Measurements from ENCODE around the gene EIF2D.

The EIF2D gene

DNA sequence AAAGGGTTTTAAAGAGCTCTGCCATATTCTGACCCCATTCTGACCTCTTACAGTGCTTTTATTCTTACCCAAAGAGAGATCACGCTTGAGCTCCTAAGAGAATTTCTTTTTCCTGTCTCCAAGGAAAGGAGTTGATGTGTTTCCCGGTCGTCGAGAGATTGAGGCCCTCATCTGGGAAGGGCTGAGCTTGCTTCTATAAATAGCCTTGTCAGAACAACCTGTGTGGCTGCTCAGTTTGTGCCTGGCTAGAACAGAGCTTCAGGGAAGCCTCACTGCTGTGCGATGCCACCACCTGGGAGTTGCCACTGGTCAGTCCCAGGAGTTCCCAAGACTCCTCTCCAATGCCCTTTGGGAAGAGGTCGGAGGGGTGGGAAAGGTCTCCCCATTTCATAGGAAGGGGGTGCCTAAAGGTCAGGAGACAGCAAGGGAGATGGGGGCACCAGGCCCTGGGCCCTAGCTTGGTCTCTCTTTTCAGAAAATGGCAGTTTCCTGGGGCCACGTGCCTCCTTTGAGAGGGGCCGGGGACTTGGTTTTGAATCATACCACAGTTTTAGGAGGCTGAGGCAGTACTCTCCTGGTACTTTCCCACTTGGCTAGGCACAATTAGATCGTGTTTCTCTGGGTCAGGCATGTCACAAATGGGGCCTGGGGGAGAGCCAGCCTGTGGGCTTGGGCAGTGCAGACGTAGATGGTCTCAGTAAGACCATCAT lies 52.1 kb downstream of the EIF2D start:
- H3K79me2 ChIP-seq (ENCODE audit: control insufficient read depth, insufficient read depth, low read length, poor library complexity): no peaks in the 10 kb centered on the region

DNA sequence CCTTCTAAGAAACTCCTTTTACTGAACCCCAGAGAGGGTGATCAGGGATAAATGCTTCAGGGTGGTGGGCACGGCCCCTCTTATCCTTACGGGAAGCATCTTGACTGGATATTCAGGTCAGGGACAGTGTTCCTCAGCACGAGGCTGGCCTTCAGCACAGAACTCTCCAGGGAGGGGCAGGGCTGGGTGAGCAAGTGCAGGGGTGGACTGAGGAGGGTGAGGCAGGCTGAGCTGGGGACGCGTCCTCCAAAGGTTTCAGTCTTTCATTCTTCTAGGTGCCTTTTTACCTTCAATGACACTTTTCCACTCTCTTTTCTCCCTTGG lies 52.6 kb downstream of the EIF2D start:
- H3K14ac ChIP-seq (ENCODE audit: low read length): no peak overlapping the region
- no peak overlapping the region for H3K4me3 ChIP-seq (ENCODE audit: low read depth, low read length)
- peaks cover 3 to 9% of the 10 kb centered on the region in 2 experiments for H3K4me1 ChIP-seq (ENCODE audit: control insufficient read depth in 1 of 2, insufficient read depth in 2 of 2, low read length in 2 of 2)
- DNase-seq: no peak
- no peaks in the 10 kb centered on the region for H3K9me3 ChIP-seq (ENCODE audit: insufficient read depth, low read depth, low read length)
- H4K8ac ChIP-seq (ENCODE audit: low read depth, low read length): no peak overlapping the region
- H3K79me2 ChIP-seq (ENCODE audit: control insufficient read depth, insufficient read depth, low read length, poor library complexity): no peaks in the 10 kb centered on the region
- no peak overlapping the region for H2BK12ac ChIP-seq (ENCODE audit: low read length)
- H3K79me1 ChIP-seq (ENCODE audit: low read length): no peaks in the 10 kb centered on the region
- H3K23ac ChIP-seq (ENCODE audit: low read length): no peak overlapping the region
- H3K27me3 ChIP-seq (ENCODE audit: insufficient read depth, low read length): peaks cover 20% of the 10 kb centered on the region
- H3K4me2 ChIP-seq (ENCODE audit: low read length): no peak overlapping the region
- H2BK5ac ChIP-seq (ENCODE audit: low read depth, low read length, poor library complexity): no peak overlapping the region
- no peak overlapping the region for H3K27ac ChIP-seq (ENCODE audit: low read depth, low read length)
- no peak overlapping the region for H2AFZ ChIP-seq (ENCODE audit: insufficient read depth, low read length, poor library complexity)
- H2AK5ac ChIP-seq (ENCODE audit: low read length): no peak overlapping the region
- no peak overlapping the region for H4K91ac ChIP-seq (ENCODE audit: low read depth, low read length)
- no peak overlapping the region for H2BK120ac ChIP-seq (ENCODE audit: insufficient read depth, low read length, poor library complexity)
- no peaks in the 10 kb centered on the region for H3K36me3 ChIP-seq (ENCODE audit: control insufficient read depth in 1 of 2, insufficient read depth in 2 of 2, low read length in 2 of 2)
- WGBS (ENCODE audit: extremely low coverage, insufficient coverage, insufficient read length): no CpG with 5 or more reads among the region's 5 CpGs
- H3K9ac ChIP-seq (ENCODE audit: low read length): no peak overlapping the region
- H4K12ac ChIP-seq (ENCODE audit: low read depth, low read length): no peak overlapping the region
- H3K18ac ChIP-seq (ENCODE audit: low read length): no peak overlapping the region
- H3K4ac ChIP-seq (ENCODE audit: low read depth, low read length): no peak overlapping the region

More for the DNA sequence above, 52.1 kb downstream of the EIF2D start:
- Histone ChIP-seq H3K9ac (ENCODE audit: low read length) (no peak overlapping the region), H4K8ac (ENCODE audit: low read depth, low read length) (no peak overlapping the region), H3K18ac (ENCODE audit: low read length) (no peak overlapping the region), H3K4me2 (ENCODE audit: low read length) (no peak overlapping the region), H2BK12ac (ENCODE audit: low read length) (no peak overlapping the region), H3K9me3 (ENCODE audit: insufficient read depth, low read depth, low read length) (no peaks in the 10 kb centered on the region), H4K91ac (ENCODE audit: low read depth, low read length) (no peak overlapping the region), H3K27me3 (ENCODE audit: insufficient read depth, low read length) (peaks cover 20% of the 10 kb centered on the region), H3K14ac (ENCODE audit: low read length) (no peak overlapping the region), H2BK5ac (ENCODE audit: low read depth, low read length, poor library complexity) (no peak overlapping the region), H3K4me1 (ENCODE audit: control insufficient read depth in 1 of 2, insufficient read depth in 2 of 2, low read length in 2 of 2) (peaks cover 3 to 9% of the 10 kb centered on the region in 2 experiments), H3K36me3 (ENCODE audit: control insufficient read depth in 1 of 2, insufficient read depth in 2 of 2, low read length in 2 of 2) (no peaks in the 10 kb centered on the region), H3K79me1 (ENCODE audit: low read length) (no peaks in the 10 kb centered on the region), H2AFZ (ENCODE audit: insufficient read depth, low read length, poor library complexity) (no peak overlapping the region), H4K12ac (ENCODE audit: low read depth, low read length) (no peak overlapping the region), H2AK5ac (ENCODE audit: low read length) (no peak overlapping the region), H3K27ac (ENCODE audit: low read depth, low read length) (no peak overlapping the region), H2BK120ac (ENCODE audit: insufficient read depth, low read length, poor library complexity) (no peak overlapping the region), H3K4ac (ENCODE audit: low read depth, low read length) (no peak overlapping the region), H3K23ac (ENCODE audit: low read length) (no peak overlapping the region), H3K4me3 (ENCODE audit: low read depth, low read length) (no peak overlapping the region)
- DNase-seq: no peak
- no CpG with 5 or more reads among the region's 10 CpGs for WGBS (ENCODE audit: extremely low coverage, insufficient coverage, insufficient read length)

GRCh38 chr1:206558794-206559671 lies 53.2 kb downstream of the EIF2D start:
- no peak for DNase-seq
- Histone ChIP-seq H3K18ac (ENCODE audit: low read length) (no peak overlapping the region), H4K12ac (ENCODE audit: low read depth, low read length) (no peak overlapping the region), H3K23ac (ENCODE audit: low read length) (no peak overlapping the region), H3K79me1 (ENCODE audit: low read length) (no peaks in the 10 kb centered on the region), H3K4me2 (ENCODE audit: low read length) (no peak overlapping the region), H4K8ac (ENCODE audit: low read depth, low read length) (no peak overlapping the region), H2AFZ (ENCODE audit: insufficient read depth, low read length, poor library complexity) (no peak overlapping the region), H2BK5ac (ENCODE audit: low read depth, low read length, poor library complexity) (no peak overlapping the region), H3K36me3 (ENCODE audit: control insufficient read depth in 1 of 2, insufficient read depth in 2 of 2, low read length in 2 of 2) (no peaks in the 10 kb centered on the region), H3K27ac (ENCODE audit: low read depth, low read length) (no peak overlapping the region), H3K4ac (ENCODE audit: low read depth, low read length) (no peak overlapping the region), H4K91ac (ENCODE audit: low read depth, low read length) (no peak overlapping the region), H3K4me3 (ENCODE audit: low read depth, low read length) (no peak overlapping the region), H3K9me3 (ENCODE audit: insufficient read depth, low read depth, low read length) (no peaks in the 10 kb centered on the region), H3K79me2 (ENCODE audit: control insufficient read depth, insufficient read depth, low read length, poor library complexity) (no peaks in the 10 kb centered on the region), H3K27me3 (ENCODE audit: insufficient read depth, low read length) (peaks cover 20% of the 10 kb centered on the region), H3K14ac (ENCODE audit: low read length) (no peak overlapping the region), H2AK5ac (ENCODE audit: low read length) (no peak overlapping the region), H3K9ac (ENCODE audit: low read length) (no peak overlapping the region), H2BK120ac (ENCODE audit: insufficient read depth, low read length, poor library complexity) (no peak overlapping the region), H2BK12ac (ENCODE audit: low read length) (no peak overlapping the region), H3K4me1 (ENCODE audit: control insufficient read depth in 1 of 2, insufficient read depth in 2 of 2, low read length in 2 of 2) (peaks cover 3 to 9% of the 10 kb centered on the region in 2 experiments)
- WGBS (ENCODE audit: extremely low coverage, insufficient coverage, insufficient read length): no CpG with 5 or more reads among the region's 6 CpGs

GRCh38 chr1:206557636-206558473 lies 54.4 kb downstream of the EIF2D start:
- peaks cover 3 to 9% of the 10 kb centered on the region in 2 experiments for H3K4me1 ChIP-seq (ENCODE audit: control insufficient read depth in 1 of 2, insufficient read depth in 2 of 2, low read length in 2 of 2)
- no CpG with 5 or more reads among the region's 14 CpGs for WGBS (ENCODE audit: extremely low coverage, insufficient coverage, insufficient read length)
- H4K12ac ChIP-seq (ENCODE audit: low read depth, low read length): no peak overlapping the region
- no peaks in the 10 kb centered on the region for H3K79me1 ChIP-seq (ENCODE audit: low read length)
- H2BK5ac ChIP-seq (ENCODE audit: low read depth, low read length, poor library complexity): no peak overlapping the region
- no peak overlapping the region for H3K14ac ChIP-seq (ENCODE audit: low read length)
- no peak overlapping the region for H2BK120ac ChIP-seq (ENCODE audit: insufficient read depth, low read length, poor library complexity)
- H3K27me3 ChIP-seq (ENCODE audit: insufficient read depth, low read length): peaks cover 20% of the 10 kb centered on the region
- H3K36me3 ChIP-seq (ENCODE audit: control insufficient read depth in 1 of 2, insufficient read depth in 2 of 2, low read length in 2 of 2): no peaks in the 10 kb centered on the region
- no peak overlapping the region for H3K4me3 ChIP-seq (ENCODE audit: low read depth, low read length)
- H4K8ac ChIP-seq (ENCODE audit: low read depth, low read length): no peak overlapping the region
- H4K91ac ChIP-seq (ENCODE audit: low read depth, low read length): no peak overlapping the region
- no peak overlapping the region for H2AK5ac ChIP-seq (ENCODE audit: low read length)
- DNase-seq: peak; percentile 10 to 15
- no peak overlapping the region for H3K9ac ChIP-seq (ENCODE audit: low read length)
- H2AFZ ChIP-seq (ENCODE audit: insufficient read depth, low read length, poor library complexity): no peak overlapping the region
- no peak overlapping the region for H3K27ac ChIP-seq (ENCODE audit: low read depth, low read length)
- no peaks in the 10 kb centered on the region for H3K79me2 ChIP-seq (ENCODE audit: control insufficient read depth, insufficient read depth, low read length, poor library complexity)
- peak overlapping the region; percentile 82 for H3K4me2 ChIP-seq (ENCODE audit: low read length)
- H3K9me3 ChIP-seq (ENCODE audit: insufficient read depth, low read depth, low read length): no peaks in the 10 kb centered on the region
- H2BK12ac ChIP-seq (ENCODE audit: low read length): no peak overlapping the region
- no peak overlapping the region for H3K23ac ChIP-seq (ENCODE audit: low read length)
- no peak overlapping the region for H3K4ac ChIP-seq (ENCODE audit: low read depth, low read length)
- no peak overlapping the region for H3K18ac ChIP-seq (ENCODE audit: low read length)

All from trophoblast cell (in vitro differentiated cells and primary cell).